ENCODE results near the gene SCN3B.
"Not testable (repeated sequence)": the region's sequence is repeated elsewhere in the genome, so short reads cannot be mapped to it uniquely, and the experiment has no call there.

Gene SCN3B, protein sequence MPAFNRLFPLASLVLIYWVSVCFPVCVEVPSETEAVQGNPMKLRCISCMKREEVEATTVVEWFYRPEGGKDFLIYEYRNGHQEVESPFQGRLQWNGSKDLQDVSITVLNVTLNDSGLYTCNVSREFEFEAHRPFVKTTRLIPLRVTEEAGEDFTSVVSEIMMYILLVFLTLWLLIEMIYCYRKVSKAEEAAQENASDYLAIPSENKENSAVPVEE

DNA sequence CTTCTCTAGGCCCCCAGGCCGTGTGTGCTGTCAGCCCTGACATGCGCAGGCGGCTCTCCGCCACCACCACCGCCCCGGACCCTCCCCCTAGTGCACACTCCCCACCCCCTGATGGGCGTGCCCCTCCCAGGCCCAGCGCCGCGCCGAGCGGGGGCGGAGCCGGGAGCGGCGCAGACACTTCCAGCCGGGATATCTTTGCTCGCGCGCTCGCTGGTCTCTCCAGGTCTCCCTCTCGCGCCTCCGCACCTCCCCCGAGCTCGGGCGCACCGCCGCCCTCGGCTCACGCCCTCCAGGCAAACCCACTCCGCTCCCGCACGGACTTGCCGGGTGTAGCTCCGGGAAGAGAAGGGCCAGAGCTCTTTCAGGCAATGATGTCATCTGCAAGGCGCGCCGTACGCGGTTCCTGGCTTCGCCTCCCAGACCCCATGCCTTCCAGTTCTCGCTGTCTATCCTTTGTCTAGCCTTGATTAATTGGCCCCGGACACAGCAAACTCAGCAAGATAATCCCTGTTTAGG lies at the start of gene SCN3B:
Gene SCN3B (minus strand): TSS at position 59 of the 516 bp plus-strand sequence. CDS start 823 bp downstream, outside the sequence.
- DNase-seq (ENCODE audit: low read depth) = no peak

DNA sequence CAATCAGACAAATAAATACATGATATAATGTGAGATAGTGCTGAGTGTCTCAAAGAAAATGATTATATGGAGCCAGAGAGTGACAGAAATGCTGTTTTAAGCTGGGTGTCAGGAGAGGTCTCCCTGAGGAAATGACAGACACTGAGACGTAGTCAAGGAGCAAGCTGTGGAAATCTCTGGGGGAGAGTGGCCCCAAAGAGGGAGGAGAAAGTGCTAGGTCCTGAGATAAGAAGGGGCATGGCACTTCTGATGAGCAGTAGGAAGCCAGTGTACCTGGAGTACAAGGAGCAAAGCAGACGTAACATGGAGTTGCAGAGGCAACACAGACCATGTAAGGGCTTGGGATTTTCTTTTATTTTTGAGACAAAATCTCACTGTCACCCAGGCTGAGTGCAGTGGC lies 48.3 kb upstream of the SCN3B start:
- no peak for DNase-seq (ENCODE audit: low read depth)

DNA sequence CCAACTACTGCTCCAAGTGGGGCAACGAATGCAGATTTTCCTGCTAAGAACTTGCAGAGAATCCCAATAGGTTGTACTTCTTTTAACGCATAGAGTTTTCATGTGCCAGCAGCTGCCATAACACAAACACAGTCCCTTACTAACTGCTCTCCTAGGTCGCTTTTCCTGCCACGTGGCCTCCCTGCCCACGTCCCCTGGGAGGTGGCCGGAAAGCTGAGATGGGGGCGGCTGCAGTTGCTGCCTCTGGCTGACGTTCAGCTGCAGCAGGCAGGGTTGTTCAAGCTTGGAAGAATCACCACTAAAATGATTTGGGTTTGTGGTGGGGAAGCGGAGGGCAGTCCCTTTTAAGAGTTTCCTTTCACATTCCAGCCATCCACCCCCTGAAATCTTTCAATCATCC lies 47.7 kb upstream of the SCN3B start:
- DNase-seq (ENCODE audit: low read depth) = no peak

DNA sequence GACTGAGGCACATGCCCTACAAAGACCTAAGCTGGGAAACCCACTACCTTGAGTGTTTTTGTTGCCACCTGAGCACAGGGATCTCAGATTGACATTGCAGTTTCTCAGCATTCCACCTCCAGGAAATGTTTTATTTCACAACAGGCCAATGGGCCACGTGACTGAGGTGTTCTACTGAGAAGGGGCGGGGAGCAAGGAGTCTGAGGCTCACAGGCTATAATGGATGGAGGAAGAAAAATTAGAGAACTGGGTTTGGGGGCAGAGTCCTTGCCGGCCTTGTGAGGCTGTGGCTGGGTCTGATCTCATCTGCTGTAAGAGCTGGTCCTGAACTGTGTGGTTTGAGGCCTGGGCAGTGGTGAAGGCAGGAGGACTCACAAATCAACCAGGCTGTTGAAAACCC lies 46.3 kb upstream of the SCN3B start:
- DNase-seq (ENCODE audit: low read depth) = no peak

DNA sequence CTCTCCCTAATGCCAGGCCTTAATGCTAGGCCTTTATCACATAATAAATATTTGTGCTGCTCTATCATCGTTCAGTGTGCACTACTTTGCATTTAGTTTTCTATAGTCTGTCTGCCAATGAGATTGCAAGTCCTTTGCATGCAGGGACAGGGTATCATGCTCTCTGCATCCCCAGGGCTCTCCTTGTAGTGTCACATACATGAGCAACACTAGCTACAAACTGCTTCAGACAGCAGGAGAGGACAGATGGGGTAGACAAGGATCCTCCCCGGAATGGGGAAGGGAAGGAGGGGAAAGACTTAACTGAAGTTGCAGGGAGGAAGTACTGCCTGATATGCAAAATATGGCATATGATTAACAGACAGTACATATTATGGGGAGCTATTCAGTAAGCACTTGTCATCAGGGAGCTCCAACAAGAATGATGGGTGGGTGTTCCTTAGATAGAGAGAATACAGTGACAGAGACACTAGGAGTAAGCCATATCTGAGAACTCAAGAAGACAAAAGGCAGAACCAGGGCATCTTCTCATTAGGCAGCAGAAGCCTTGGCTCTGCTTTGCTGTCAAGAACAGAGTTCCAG lies 44.2 kb upstream of the SCN3B start:
- no peak for DNase-seq (ENCODE audit: low read depth)

DNA sequence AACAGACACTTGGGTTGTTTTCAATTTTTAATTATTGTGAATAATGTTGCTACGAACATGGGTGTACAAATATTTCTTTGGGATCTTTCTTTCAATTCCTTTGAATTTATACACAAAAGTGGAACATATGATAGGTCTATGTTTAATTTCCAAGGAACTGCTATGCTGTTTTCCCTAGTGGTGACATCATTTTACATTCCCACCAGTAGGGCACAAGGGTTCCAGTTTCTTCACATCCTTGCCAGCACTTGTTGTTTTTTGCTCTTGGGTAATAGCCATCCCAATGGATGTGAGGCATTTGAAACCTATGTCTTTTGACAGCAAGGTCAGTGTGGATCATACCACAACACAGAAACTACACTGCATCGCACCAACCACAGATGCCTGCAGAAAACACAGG lies 41.8 kb upstream of the SCN3B start:
- DNase-seq (ENCODE audit: low read depth) = no peak

DNA sequence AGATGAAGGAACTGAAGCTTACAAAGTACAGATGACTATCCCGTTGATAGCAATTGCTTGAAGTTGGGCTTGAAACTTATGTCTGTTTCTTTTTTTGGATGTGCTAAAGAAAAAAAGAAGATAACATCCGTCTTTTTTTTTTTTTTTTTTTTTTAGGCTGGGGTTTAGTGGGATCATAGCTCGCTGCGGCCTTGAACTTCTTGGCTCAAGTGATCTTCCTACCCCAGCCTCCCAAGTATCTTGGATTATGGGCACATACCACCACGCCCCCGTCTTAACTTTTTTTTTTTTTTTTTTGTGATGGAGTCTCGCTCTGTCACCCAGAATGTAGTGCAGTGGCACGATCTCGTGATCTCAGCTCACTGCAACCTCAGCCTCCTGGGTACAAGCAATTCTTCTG lies 40.8 kb upstream of the SCN3B start:
- no peak for DNase-seq (ENCODE audit: low read depth)

DNA sequence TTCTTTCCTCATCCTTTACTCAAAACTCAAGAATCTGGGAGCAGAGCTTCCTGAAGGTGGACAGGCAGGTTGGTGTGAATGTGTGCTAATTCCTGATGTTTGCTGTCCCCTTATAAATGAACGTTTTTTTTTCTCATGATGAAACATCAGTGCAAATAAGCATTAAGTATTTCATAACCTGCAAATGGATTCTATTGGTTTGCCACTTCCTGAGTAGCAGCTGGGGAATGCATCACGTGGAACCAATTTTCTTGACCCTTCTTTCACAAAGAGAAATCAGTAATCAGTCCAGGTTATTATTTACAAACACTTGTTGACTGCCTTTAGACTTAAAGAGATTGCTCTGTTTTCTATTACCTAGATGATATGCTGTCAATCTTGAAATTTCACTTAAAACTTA lies 40.1 kb upstream of the SCN3B start:
- no peak for DNase-seq (ENCODE audit: low read depth)

DNA sequence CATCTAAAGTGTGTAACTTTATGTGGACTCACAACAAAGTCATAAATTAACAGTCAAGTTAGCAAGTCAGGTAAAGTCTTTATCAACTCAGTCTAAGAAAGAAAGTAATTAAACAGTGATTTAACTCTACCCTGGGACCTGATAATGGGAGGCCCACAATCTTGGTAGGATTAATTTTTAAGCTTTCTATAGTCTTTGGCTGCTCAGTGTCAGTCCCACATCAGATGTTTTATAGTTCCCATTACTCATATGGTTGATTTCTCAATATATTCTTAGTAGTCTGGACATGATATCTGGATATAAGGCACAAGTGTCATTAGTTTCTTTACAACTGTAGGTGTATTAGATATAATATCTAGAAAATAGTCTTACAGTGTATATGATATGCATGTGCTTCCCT lies 38.5 kb upstream of the SCN3B start:
- DNase-seq (ENCODE audit: low read depth) = no peak

DNA sequence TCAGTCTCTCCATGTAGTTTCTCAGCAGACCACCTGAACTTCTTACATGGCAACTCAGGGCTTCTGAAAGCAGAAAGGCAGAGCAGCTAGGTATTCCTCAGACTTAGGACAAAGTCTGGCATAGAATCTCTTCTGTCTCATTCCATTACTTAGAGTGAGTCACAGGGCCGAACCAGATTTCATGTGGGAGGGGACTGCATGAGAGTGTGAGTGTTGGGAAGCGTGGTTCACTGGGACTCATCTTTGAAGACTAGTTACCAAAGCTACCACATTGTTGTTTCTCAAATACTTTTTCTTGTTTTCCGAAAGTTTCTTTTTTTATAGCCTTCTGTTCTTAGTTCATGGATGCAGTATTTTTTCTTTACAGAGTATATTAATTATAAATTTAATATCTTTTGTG lies 36.1 kb upstream of the SCN3B start:
- DNase-seq (ENCODE audit: low read depth) = no peak

DNA sequence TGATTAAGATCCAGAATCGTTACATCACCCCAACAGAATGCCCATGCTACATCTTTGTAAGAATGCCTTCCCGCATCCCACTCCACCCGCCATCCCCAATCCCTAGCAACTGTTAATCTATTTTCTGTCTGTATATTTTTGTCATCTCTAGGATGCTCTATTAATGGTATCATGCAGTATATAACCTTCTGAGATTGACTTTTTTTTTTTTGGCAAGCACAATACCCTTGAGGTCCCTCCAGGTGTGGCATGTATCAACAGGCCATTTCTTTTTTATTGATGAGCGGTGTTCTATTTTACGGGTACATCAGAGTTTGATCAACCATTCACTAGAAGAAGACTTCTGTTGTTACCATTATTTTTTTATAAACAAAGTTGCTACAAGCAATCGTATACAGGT lies 30.2 kb upstream of the SCN3B start:
- DNase-seq (ENCODE audit: low read depth) = no peak

DNA sequence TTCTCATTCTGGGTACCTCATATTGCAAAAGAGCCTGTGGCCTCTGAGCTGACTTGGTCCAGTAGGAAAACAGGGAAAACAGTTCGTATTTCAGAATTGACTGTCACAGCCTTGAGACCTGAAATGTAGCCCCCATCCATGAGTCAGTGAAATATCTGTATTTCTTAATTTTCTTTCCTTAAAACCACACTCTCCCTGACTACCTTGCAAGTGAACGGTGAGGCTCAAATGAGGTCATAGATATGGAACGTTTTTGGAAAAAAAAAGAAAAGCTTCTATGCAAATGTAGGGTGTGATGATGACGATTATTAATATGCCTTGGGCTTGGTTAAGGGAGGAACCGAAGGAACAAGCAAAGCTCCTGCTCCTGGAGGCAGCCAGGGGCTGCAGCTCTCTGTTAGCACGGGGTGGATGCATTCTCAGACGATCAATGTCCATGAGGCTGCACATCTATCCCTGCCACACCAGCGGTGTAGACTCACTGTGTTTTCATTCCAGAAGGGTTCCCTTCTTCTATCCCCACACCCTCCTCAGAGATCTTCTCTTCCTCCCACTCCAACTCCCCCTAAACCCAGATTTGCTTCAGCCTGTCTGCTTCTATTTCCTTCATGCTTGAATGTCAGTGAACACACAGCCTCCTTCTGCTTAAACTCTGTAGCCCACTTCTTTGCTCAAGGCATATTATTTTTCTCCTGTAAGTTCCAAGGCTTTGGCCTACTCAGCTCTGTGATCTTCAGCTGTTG lies 29.2 kb upstream of the SCN3B start:
- DNase-seq (ENCODE audit: low read depth) = no peak

DNA sequence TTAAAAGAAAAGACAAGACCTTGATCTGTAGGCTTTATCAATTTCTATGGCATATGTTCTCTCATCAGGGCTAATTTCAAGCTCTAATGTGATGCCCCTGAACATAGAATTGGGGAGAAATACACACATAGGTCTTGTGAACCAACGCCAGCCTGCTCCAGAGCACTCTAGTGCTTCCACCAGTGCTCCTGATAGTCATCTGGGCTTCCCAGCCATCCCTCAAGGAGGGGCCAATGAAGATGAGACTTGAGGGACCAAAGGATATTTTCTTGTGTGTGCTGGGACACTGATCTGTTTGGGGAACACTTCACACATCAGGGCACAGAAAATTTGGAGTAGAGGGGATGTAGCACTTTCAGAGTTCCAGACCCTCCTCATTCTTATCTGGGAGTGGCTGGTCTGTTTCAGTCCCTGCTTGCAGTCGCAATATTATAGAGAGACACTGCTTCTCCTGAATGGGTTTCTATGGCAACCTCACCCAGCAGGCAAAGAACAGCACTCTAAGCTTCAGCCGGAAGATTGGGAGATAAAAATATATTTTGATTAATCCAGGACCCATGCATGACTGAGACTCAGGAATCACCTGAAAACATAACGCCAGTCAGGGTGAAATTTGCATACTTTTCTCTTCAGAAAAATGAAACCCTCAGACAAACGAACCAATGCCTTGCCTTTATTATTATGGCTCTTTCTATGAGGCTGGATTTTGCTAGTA lies 28.4 kb upstream of the SCN3B start:
- DNase-seq (ENCODE audit: low read depth) = no peak

DNA sequence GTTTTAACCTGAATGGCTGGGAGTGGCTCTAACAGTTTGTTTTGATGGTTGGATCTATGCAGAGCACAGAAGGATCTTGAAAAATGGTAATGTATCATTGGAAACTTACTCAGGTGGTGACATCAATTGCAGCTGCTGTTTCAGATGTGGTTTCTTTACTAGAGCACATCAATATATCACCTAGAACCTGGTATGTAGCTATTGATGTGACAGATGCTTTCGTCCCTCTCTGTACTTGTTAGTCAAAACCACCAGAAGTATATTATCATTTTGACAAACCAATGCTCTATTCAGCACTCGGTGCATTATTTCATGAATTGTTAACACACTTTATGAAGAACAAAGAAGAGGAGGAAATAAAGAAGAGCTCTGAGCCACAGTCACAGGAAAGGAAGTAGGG lies 26.6 kb upstream of the SCN3B start:
- DNase-seq (ENCODE audit: low read depth) = no peak

DNA sequence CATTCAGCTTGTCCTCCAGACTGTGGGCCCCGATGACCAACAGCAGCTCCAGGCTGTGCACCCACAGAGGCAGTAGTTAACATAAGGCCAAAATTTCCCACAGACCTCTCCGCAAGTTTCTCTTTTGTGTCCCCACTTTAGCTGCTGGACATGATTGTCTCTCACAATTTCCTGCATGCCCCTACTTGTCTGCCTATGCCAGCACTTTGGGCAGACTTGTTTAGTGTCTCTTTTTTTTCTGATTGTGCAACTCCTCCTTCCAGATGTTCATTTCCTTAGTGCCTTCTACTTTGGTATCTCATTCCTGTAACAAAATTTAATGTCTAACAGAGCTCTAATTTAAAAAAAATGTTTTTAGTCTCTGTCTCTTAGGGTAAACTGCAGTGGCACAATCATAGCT lies 23.8 kb upstream of the SCN3B start:
- no peak for DNase-seq (ENCODE audit: low read depth)

DNA sequence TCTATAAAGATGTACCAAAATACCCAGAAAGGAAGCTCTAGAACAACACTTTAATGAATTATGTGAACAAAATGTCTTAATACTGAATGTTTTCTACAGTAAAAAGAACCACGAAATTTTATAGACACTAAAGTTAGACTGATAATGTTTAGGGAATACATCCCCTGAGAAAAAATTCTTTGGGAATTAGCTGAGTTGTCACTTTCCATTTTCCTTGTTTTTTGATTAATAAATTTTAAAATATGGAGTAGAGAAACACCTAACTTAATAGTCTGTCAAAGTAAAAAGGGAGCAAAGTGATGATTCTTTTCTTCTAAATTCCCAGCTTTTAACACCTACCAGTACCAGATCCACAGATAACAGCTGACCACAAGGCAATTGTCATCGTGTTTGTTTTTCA lies 23.1 kb upstream of the SCN3B start:
- no peak for DNase-seq (ENCODE audit: low read depth)

DNA sequence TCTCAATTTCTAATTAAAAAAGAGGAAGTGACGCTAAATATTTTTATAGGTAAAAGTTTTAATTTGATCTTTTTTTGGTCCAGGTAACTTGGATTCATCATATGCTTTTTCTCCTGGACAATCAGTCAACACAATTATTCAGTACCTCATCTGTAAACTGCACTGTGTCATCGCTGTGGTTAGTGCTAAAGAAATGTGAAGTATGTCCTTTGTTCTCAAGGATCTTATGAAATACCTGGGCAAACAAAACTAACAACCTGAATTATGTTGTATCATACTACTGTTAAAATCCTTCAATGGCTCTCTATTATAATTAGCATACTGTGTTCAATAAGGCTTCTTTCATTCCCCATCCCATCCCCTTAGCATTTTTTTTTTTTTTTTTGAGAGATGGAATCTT lies 19.9 kb upstream of the SCN3B start:
- no peak for DNase-seq (ENCODE audit: low read depth)

DNA sequence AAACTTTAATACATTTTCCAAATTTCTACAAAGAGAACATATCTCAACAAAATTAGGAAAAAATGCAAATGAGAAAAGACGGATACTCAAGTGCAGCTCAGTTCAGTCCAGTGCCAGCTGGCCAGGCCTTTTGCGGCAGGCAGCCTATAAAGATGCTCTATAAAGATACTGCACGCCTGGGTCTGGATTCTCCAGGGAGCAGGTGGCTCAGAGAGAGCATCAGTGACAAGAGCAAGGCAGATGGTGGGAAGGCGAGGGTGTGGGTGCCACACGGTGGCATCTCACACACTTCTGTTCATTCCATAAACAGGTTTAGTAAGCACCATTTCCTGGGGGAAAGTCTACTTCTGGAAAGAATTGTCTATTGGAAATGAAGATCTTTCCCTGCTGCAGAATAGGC lies 18.1 kb upstream of the SCN3B start:
- no peak for DNase-seq (ENCODE audit: low read depth)

DNA sequence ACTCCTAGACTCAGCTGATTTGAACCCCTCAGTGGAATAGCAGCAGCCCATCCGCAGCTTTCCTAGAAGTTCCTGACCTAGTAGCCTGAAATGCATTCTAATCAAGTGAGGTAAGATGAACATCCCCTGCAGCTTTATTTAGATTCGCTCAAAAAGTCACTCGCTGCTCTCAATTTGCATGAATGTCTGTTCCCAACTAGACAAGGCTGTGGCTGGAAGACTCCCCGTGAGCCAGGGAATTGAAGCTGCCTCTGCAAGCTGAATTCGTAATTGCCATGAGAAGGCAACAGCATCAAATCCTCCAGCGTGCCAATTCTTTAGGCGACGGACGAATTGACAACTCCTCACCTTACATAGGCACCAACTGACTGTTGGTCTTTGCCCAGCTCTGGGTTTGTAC lies 17.1 kb upstream of the SCN3B start:
- DNase-seq (ENCODE audit: low read depth) = no peak

DNA sequence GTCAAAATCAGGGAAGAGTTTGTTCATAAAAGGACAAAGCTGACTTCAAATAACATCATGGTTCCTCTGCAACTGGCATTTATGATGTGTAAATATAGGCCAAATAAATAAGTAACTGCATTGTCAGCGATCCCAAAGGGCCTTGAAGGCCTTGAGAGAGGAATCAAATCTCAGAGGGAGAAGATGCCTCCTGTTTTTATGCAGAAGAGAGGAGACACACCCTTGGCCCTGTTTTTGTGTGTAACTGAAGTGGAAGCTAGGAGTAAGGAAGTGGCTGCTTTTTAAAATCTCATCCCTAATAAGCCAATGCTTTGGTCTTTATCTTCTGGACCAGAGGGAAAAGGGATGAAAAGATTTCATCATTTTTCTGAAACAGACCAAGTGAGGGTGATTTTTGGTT lies 15.7 kb upstream of the SCN3B start:
- DNase-seq (ENCODE audit: low read depth) = no peak

DNA sequence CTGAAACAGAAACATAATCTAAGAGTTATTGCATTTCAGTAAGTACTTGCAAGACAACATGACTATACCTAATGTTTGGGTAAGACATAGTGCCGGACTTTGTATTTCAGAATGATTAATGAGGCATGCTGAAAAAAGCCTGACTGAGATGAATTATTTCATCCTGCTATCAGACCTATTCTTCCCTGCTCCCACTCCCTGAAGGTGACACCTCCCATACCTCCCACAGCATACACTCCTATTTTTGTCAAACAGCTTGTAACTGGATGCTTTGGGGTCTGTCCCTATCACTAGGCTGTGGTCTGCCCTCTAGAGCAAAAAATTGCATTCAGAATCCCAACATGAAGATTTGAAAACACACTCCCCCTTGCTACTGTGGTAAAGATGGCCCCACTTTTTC lies 10.9 kb upstream of the SCN3B start:
- no peak for DNase-seq (ENCODE audit: low read depth)

DNA sequence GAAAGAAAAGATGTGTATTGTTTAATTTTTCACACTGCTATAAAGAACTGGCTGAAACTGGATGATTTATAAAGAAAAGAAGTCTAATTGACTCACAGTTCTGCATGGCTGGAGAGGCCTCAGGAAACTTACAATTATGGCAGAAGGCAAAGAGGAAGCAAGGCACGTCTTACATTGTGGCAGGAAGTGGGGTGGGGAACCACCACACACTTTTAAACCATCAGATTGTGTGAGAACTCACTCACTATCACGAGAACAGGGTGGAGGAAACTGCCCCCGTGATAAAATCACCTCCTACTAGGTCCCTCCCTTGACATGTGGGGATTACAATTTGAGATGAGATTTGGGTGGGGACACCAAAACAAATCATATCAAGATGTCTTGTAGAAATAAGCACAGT lies 5.5 kb upstream of the SCN3B start:
- not testable (repeated sequence) for DNase-seq (ENCODE audit: low read depth)

DNA sequence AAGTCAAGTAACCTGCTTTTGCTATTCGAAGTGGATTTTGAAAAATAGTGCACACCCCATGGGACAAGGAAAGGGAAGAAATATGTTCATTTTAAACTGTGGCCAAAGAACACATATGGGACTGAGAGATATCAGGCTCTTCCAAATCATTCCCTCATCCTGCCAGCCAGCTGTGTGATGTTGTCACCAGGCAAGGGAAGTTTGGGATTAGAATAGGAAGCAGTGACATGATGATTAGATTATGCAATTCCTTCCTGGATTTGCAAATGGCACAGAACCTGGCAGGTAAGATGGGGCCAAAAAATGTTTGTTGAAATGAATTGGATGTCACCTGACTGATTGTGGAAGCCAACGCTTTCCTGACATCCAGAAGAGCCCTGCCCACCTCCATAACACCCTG lies 4.9 kb upstream of the SCN3B start:
- DNase-seq (ENCODE audit: low read depth) = no peak
